Upper lobe of right lung (tissue), 1 donor: ENCODE results near the gene RANBP1. TPM values are rescaled to one million over a fixed set of nuclear protein-coding genes. Genes with fewer than 3 reads are reported as not detected.

Experiments used
- ATAC-seq: fragments of 200-7000 bp; cut with Tn5 transposase; one replicate; pipeline ENCODE4 v1.9.1; 2020; ENCODE audit warnings: mild to moderate bottlenecking, moderate library complexity
- DNase-seq: peaks from one replicate; pipeline ENCODE4 v3.0.0-alpha.2; 2020
- H3K27ac ChIP-seq: fragments of 200-600 bp; one replicate; pipeline ENCODE4 v1.8.0; 2022
- H3K27me3 ChIP-seq: fragments of 200-600 bp; one replicate; pipeline ENCODE4 v1.8.0; 2022; ENCODE audit warnings: mild to moderate bottlenecking
- H3K36me3 ChIP-seq: fragments of 200-600 bp; one replicate; pipeline ENCODE4 v1.8.0; 2022
- H3K4me1 ChIP-seq: fragments of 200-600 bp; one replicate; pipeline ENCODE4 v1.8.0; 2022
- H3K4me3 ChIP-seq: fragments of 200-600 bp; one replicate; pipeline ENCODE4 v1.8.0; 2022; ENCODE audit warnings: mild to moderate bottlenecking
- H3K9me3 ChIP-seq: fragments of 200-600 bp; one replicate; pipeline ENCODE4 v1.8.0; 2022
- CTCF ChIP-seq: fragments of 200-600 bp; IDR thresholded peaks from one replicate; pipeline ENCODE4 v1.8.0; 2022; ENCODE audit warnings: antibody characterized with exemption
- intact Hi-C: fragments of 100-400 bp; cut with DNase I; formaldehyde crosslinking; loops from one replicate; pipeline ENCODE4 v1.11.0; 2022
- total RNA-seq: library from RNA; stranded (reverse); fragmentation: NEBNext Ultra II Directional; extraction: Animal tissue kit (Norgen Biotek cat#: 25700); gene quantifications from one replicate; pipeline ENCODE4 v1.2.1, GENCODE V29; 2021
- donor health status: DM: no; HTN: yes; CAD: no; lungs with severe emphysema.

RANBP1 gene
- total RNA-seq, 1 donor from 2014 or later, result 53.0 TPM

GRCh38 chr22:20105456-20106204, 10.3 kb upstream of the RANBP1 start:
- no peak for ATAC-seq
- no peak for DNase-seq
- intact Hi-C loops, result no loop called here

GRCh38 chr22:20106205-20106848, 9.6 kb upstream of the RANBP1 start:
- no peaks in the 10 kb centered on the region for H3K9me3 ChIP-seq

More at GRCh38 chr22:20105456-20106204, 10.3 kb upstream of the RANBP1 start:
- Histone ChIP-seq H3K36me3 (peaks cover 87% of the 10 kb centered on the region), H3K4me3 (no peak overlapping the region), H3K9me3 (no peaks in the 10 kb centered on the region), H3K4me1 (no peaks in the 10 kb centered on the region), H3K27ac (no peak overlapping the region), H3K27me3 (no peaks in the 10 kb centered on the region)
- TF ChIP-seq CTCF, result no peak

GRCh38 chr22:20106849-20107237, 9.1 kb upstream of the RANBP1 start:
- no peaks in the 10 kb centered on the region for H3K4me1 ChIP-seq
- intact Hi-C loops, result no loop called here
- no peaks in the 10 kb centered on the region for H3K27me3 ChIP-seq
- H3K36me3 ChIP-seq, result peaks cover 85% of the 10 kb centered on the region
- ATAC-seq, result no peak
- H3K4me3 ChIP-seq, result no peak overlapping the region
- H3K9me3 ChIP-seq, result no peaks in the 10 kb centered on the region
- no peak for TF ChIP-seq CTCF
- DNase-seq, result no peak
- H3K27ac ChIP-seq, result no peak overlapping the region

More at GRCh38 chr22:20106205-20106848, 9.6 kb upstream of the RANBP1 start:
- Histone ChIP-seq H3K27me3 (no peaks in the 10 kb centered on the region), H3K4me3 (no peak overlapping the region), H3K27ac (no peak overlapping the region), H3K4me1 (no peaks in the 10 kb centered on the region), H3K36me3 (peaks cover 88% of the 10 kb centered on the region)
- no peak for TF ChIP-seq CTCF
- ATAC-seq, result no peak
- intact Hi-C loops, result no loop called here
- no peak for DNase-seq

GRCh38 chr22:20107471-20107901, 8.4 kb upstream of the RANBP1 start:
- intact Hi-C loops, result no loop called here
- ATAC-seq (no peak), DNase-seq (no peak)

More at GRCh38 chr22:20107471-20107901, 8.4 kb upstream of the RANBP1 start:
- TF ChIP-seq CTCF, result no peak
- H3K4me3 ChIP-seq, result no peak overlapping the region
- H3K9me3 ChIP-seq, result no peaks in the 10 kb centered on the region
- peaks cover 84% of the 10 kb centered on the region for H3K36me3 ChIP-seq
- no peak overlapping the region for H3K27ac ChIP-seq
- no peaks in the 10 kb centered on the region for H3K4me1 ChIP-seq
- H3K27me3 ChIP-seq, result no peaks in the 10 kb centered on the region
